ENCODE data around the gene NUP205.
A peak's percentile ranks its signal among the peaks of the same experiment; 100 is the strongest.

Gene NUP205

GRCh38 chr7:135557455-135558336 is at the start of gene NUP205:
TSS of gene NUP205 (plus strand) at chr7:135557917. CDS start at chr7:135557945, 28 bp downstream.
- peak; percentile 80 for FAIRE-seq

GRCh38 chr7:135508883-135509588 is 48.7 kb upstream of the NUP205 start:
- peak; percentile 26 for DNase-seq (ENCODE audit: low spot score)
- no peak for FAIRE-seq

More at GRCh38 chr7:135557455-135558336, at the start of gene NUP205:
- peak; percentile 76 for DNase-seq (ENCODE audit: low spot score)

- DNase-seq (ENCODE audit: low spot score): peak; percentile 74
- no peak for FAIRE-seq
Measured at GRCh38 chr7:135509589-135509838, 48.2 kb upstream of the NUP205 start.

GRCh38 chr7:135509839-135510591 is 47.7 kb upstream of the NUP205 start, which contains the start of gene CNOT4:
TSS of gene CNOT4 (minus strand) at chr7:135510102. CDS start at chr7:135438331, 71,771 bp downstream.
- FAIRE-seq: no peak

GRCh38 chr7:135510592-135511183 is 47.0 kb upstream of the NUP205 start:
- DNase-seq (ENCODE audit: low spot score) (no peak), FAIRE-seq (no peak)

More at GRCh38 chr7:135509839-135510591, 47.7 kb upstream of the NUP205 start, which contains the start of gene CNOT4:
- peak; percentile 89 for DNase-seq (ENCODE audit: low spot score)

GRCh38 chr7:135512135-135512887 is 45.4 kb upstream of the NUP205 start:
- FAIRE-seq (peak; percentile 82), DNase-seq (ENCODE audit: low spot score) (peak; percentile 73)

GRCh38 chr7:135514856-135515255 is 42.9 kb upstream of the NUP205 start:
- FAIRE-seq (no peak), DNase-seq (ENCODE audit: low spot score) (no peak)

GRCh38 chr7:135517060-135517459 is 40.7 kb upstream of the NUP205 start:
- DNase-seq (ENCODE audit: low spot score) (no peak), FAIRE-seq (no peak)

GRCh38 chr7:135518748-135519147 is 39.0 kb upstream of the NUP205 start:
- FAIRE-seq (no peak), DNase-seq (ENCODE audit: low spot score) (no peak)

- DNase-seq (ENCODE audit: low spot score): no peak
- FAIRE-seq: no peak
Measured at GRCh38 chr7:135519233-135519688, 38.5 kb upstream of the NUP205 start.

- no peak for DNase-seq (ENCODE audit: low spot score)
- FAIRE-seq: no peak
Measured at GRCh38 chr7:135519871-135520270, 37.8 kb upstream of the NUP205 start.

- FAIRE-seq: no peak
Measured at GRCh38 chr7:135522509-135522908, 35.2 kb upstream of the NUP205 start.

GRCh38 chr7:135523146-135523545 is 34.6 kb upstream of the NUP205 start:
- no peak for FAIRE-seq
- no peak for DNase-seq (ENCODE audit: low spot score)

More at GRCh38 chr7:135522509-135522908, 35.2 kb upstream of the NUP205 start:
- DNase-seq (ENCODE audit: low spot score): no peak

- no peak for DNase-seq (ENCODE audit: low spot score)
- FAIRE-seq: no peak
Measured at GRCh38 chr7:135525426-135525825, 32.3 kb upstream of the NUP205 start.

- DNase-seq (ENCODE audit: low spot score): no peak
- no peak for FAIRE-seq
Measured at GRCh38 chr7:135527025-135527424, 30.7 kb upstream of the NUP205 start.

GRCh38 chr7:135536150-135536549 is 21.6 kb upstream of the NUP205 start:
- FAIRE-seq: no peak
- no peak for DNase-seq (ENCODE audit: low spot score)

GRCh38 chr7:135537453-135537852 is 20.3 kb upstream of the NUP205 start:
- DNase-seq (ENCODE audit: low spot score) (no peak), FAIRE-seq (no peak)

GRCh38 chr7:135537905-135538304 is 19.8 kb upstream of the NUP205 start:
- FAIRE-seq (no peak), DNase-seq (ENCODE audit: low spot score) (no peak)

- DNase-seq (ENCODE audit: low spot score): no peak
- FAIRE-seq: no peak
Measured at GRCh38 chr7:135538376-135538775, 19.3 kb upstream of the NUP205 start.

- FAIRE-seq: no peak
- DNase-seq (ENCODE audit: low spot score): no peak
Measured at GRCh38 chr7:135539629-135540028, 18.1 kb upstream of the NUP205 start.

Data from RCC 7860 (cell line).